Measurements from ENCODE around the gene CMSS1.
A peak's percentile ranks its signal among the peaks of the same experiment; 100 is the strongest.

CMSS1 gene

GRCh38 chr3:100111728-100112127, 294.1 kb downstream of the CMSS1 start:
- no peak for TF ChIP-seq CTCF (conservative IDR thresholded peaks at IDR 0.05)
- no peak overlapping the region for H3K27ac ChIP-seq

GRCh38 chr3:100113723-100114412, 296.2 kb downstream of the CMSS1 start:
- no peak overlapping the region; the same call in 1 of the 2 replicates for H3K27ac ChIP-seq
- no peak for TF ChIP-seq CTCF (conservative IDR thresholded peaks at IDR 0.05)

GRCh38 chr3:100114413-100115030, 296.9 kb downstream of the CMSS1 start, which contains the start of gene FILIP1L:
Gene FILIP1L, minus strand, starts transcription at chr3:100114501.
- H3K27ac ChIP-seq, result peak within 1 kb of the TSS; percentile 30
- TF ChIP-seq CTCF (conservative IDR thresholded peaks at IDR 0.05), result no peak

- TF ChIP-seq CTCF (conservative IDR thresholded peaks at IDR 0.05), result no peak
- H3K27ac ChIP-seq, result no peak overlapping the region
These were observed 299.4 kb downstream of the CMSS1 start for GRCh38 chr3:100117093-100117492.

- no peak overlapping the region for H3K27ac ChIP-seq
- TF ChIP-seq CTCF (conservative IDR thresholded peaks at IDR 0.05), result no peak
These were observed 302.4 kb downstream of the CMSS1 start for GRCh38 chr3:100120012-100120411.

GRCh38 chr3:100120693-100121092, 303.0 kb downstream of the CMSS1 start:
- H3K27ac ChIP-seq, result no peak overlapping the region
- no peak for TF ChIP-seq CTCF (conservative IDR thresholded peaks at IDR 0.05)

GRCh38 chr3:100122321-100122720, 304.7 kb downstream of the CMSS1 start:
- no peak for TF ChIP-seq CTCF (conservative IDR thresholded peaks at IDR 0.05)

More at GRCh38 chr3:100122321-100122720, 304.7 kb downstream of the CMSS1 start:
- no peak overlapping the region for H3K27ac ChIP-seq
